IMR-90 (cell line): ENCODE measurements around the gene TMEM213. TPM values are rescaled to one million over a fixed set of nuclear protein-coding genes. Genes with fewer than 3 reads are reported as not detected.

Experiments used
- ATAC-seq: fragments of 200-7000 bp; cut with Tn5 transposase; 2 replicates; pipeline ENCODE4 v1.9.1; 2020; ENCODE audit warnings: low read depth, mild to moderate bottlenecking, moderate library complexity
- BruUV-seq: library from RNA; stranded (reverse); fragments of 400-500 nt; replicated peaks from 2 replicates; lab custom pipeline; 2021; lab: Mats Ljungman, UMichigan
- CTCF ChIA-PET: fragments of 300-600 bp; formaldehyde crosslinking; extraction: SDS; loops from one replicate; lab custom pipeline; 2021; ENCODE audit warnings: antibody characterized with exemption; lab: Yijun Ruan, JAX
- POLR2A ChIA-PET: fragments of 300-600 bp; sonication (Branson Sonifier 250); formaldehyde crosslinking; loops from one replicate; lab custom pipeline; 2022; ENCODE audit warnings: antibody characterized with exemption; ENCODE audit not compliant: unreplicated experiment; lab: Charles Lee
- DNase-seq: peaks from one replicate; pipeline ENCODE4 v3.0.0; 2013
- H2AFZ ChIP-seq: replicated peaks from 2 replicates; pipeline ENCODE3; 2013; ENCODE audit warnings: low read length, mild to moderate bottlenecking; ENCODE audit not compliant: poor library complexity
- H2AK5ac ChIP-seq: 2 replicates; pipeline ENCODE4 v1.6.1; 2013; ENCODE audit warnings: low read depth, low read length, inconsistent platforms
- H2AK9ac ChIP-seq: replicated peaks from 2 replicates; pipeline ENCODE3; 2013; ENCODE audit warnings: mild to moderate bottlenecking, low read depth, low read length, moderate library complexity; ENCODE audit not compliant: poor library complexity
- H2BK120ac ChIP-seq: 2 replicates; pipeline ENCODE4 v1.6.1; 2013; ENCODE audit warnings: low read depth, low read length, inconsistent platforms
- H2BK15ac ChIP-seq: 3 replicates; pipeline ENCODE4 v1.6.1; 2013; ENCODE audit warnings: low read depth, low read length, inconsistent platforms
- H2BK20ac ChIP-seq: 2 replicates; pipeline ENCODE4 v1.6.1; 2013; ENCODE audit warnings: low read depth, mild to moderate bottlenecking, inconsistent platforms, low read length, moderate library complexity
- H2BK5ac ChIP-seq: 2 replicates; pipeline ENCODE4 v1.6.1; 2013; ENCODE audit warnings: mild to moderate bottlenecking, low read depth, low read length, inconsistent platforms; ENCODE audit not compliant: poor library complexity, severe bottlenecking
- H3K14ac ChIP-seq: replicated peaks from 2 replicates; pipeline ENCODE4 v1.6.1; 2013; ENCODE audit warnings: low read depth, low read length, inconsistent platforms
- H3K18ac ChIP-seq: 2 replicates; pipeline ENCODE4 v1.6.1; 2013; ENCODE audit warnings: low read depth, low read length, control low read depth
- H3K23ac ChIP-seq: 2 replicates; pipeline ENCODE4 v1.6.1; 2013; ENCODE audit warnings: low read depth, low read length, inconsistent platforms
- H3K27ac ChIP-seq: 2 replicates; pipeline ENCODE4 v1.5.1; 2013; ENCODE audit warnings: mild to moderate bottlenecking, control low read depth, low read length; ENCODE audit not compliant: insufficient read depth
- H3K27me3 ChIP-seq: 2 replicates; pipeline ENCODE4 v1.6.1; 2013; ENCODE audit warnings: low read length; ENCODE audit not compliant: control insufficient read depth, insufficient read depth
- H3K36me3 ChIP-seq: 2 replicates; pipeline ENCODE4 v1.6.1; 2013; ENCODE audit warnings: low read length, mixed read lengths; ENCODE audit not compliant: control insufficient read depth, insufficient read depth
- H3K4ac ChIP-seq: 2 replicates; pipeline ENCODE4 v1.6.1; 2013; ENCODE audit warnings: low read depth, low read length, inconsistent platforms
- H3K4me1 ChIP-seq: 2 replicates; pipeline ENCODE4 v1.6.1; 2013; ENCODE audit warnings: low read length, mixed read lengths; ENCODE audit not compliant: control insufficient read depth, insufficient read depth
- H3K4me2 ChIP-seq: 2 replicates; pipeline ENCODE4 v1.6.1; 2013; ENCODE audit warnings: low read depth, mild to moderate bottlenecking, control low read depth, low read length, moderate library complexity
- H3K4me3 ChIP-seq: 2 replicates; pipeline ENCODE4 v1.5.1; 2013; ENCODE audit warnings: low read depth, mild to moderate bottlenecking, control low read depth, low read length, moderate library complexity; ENCODE audit not compliant: insufficient read depth
- H3K56ac ChIP-seq: 2 replicates; pipeline ENCODE4 v1.6.1; 2013; ENCODE audit warnings: low read length, inconsistent platforms; ENCODE audit not compliant: insufficient read depth; ENCODE audit errors: extremely low read depth
- H3K79me1 ChIP-seq, 2 experiments: 2 replicates each; pipeline ENCODE4 v1.6.1; 2013; ENCODE audit warnings: low read length in 2 of 2, inconsistent platforms in 1 of 2, low read depth in 1 of 2
- H3K9ac ChIP-seq: 2 replicates; pipeline ENCODE4 v1.6.1; 2013; ENCODE audit warnings: low read depth, low read length, control low read depth
- H3K9me1 ChIP-seq: 2 replicates; pipeline ENCODE4 v1.6.1; 2013; ENCODE audit warnings: low read length, inconsistent platforms; ENCODE audit not compliant: insufficient read depth
- H3K9me3 ChIP-seq: 2 replicates; pipeline ENCODE4 v1.6.1; 2013; ENCODE audit warnings: low read length; ENCODE audit not compliant: control insufficient read depth, insufficient read depth
- H4K20me1 ChIP-seq: 2 replicates; pipeline ENCODE4 v1.6.1; 2013; ENCODE audit warnings: low read length, inconsistent platforms; ENCODE audit not compliant: insufficient read depth
- H4K5ac ChIP-seq: 2 replicates; pipeline ENCODE4 v1.6.1; 2013; ENCODE audit warnings: mild to moderate bottlenecking, low read depth, low read length, control low read depth
- H4K8ac ChIP-seq, 2 experiments: 2 replicates each; pipeline ENCODE4 v1.6.1; 2013; ENCODE audit warnings: low read depth in 2 of 2, low read length in 2 of 2, control low read depth in 1 of 2, inconsistent platforms in 1 of 2
- H4K91ac ChIP-seq: 2 replicates; pipeline ENCODE4 v1.6.1; 2013; ENCODE audit warnings: low read depth, low read length, inconsistent platforms; ENCODE audit not compliant: insufficient read depth
- BHLHE40 ChIP-seq: fragments of 150-350 bp; IDR thresholded peaks from 2 replicates; pipeline ENCODE4 v1.6.1; 2016; ENCODE audit warnings: mild to moderate bottlenecking, low read depth, low read length
- CEBPB ChIP-seq: IDR thresholded peaks from 2 replicates; pipeline ENCODE4 v1.6.1; 2012; ENCODE audit warnings: low read depth, low read length, improper control_type of control experiment
- ELK1 ChIP-seq: fragments of 150-350 bp; IDR thresholded peaks from 2 replicates; pipeline ENCODE4 v1.6.1; 2016; ENCODE audit warnings: low read depth, mild to moderate bottlenecking, low read length, moderate library complexity, borderline replicate concordance
- FOS ChIP-seq: fragments of 150-350 bp; IDR thresholded peaks from 2 replicates; pipeline ENCODE4 v1.6.1; 2016; ENCODE audit warnings: low read depth, low read length
- MAFK ChIP-seq: IDR thresholded peaks from 2 replicates; pipeline ENCODE4 v1.6.1; 2012; ENCODE audit warnings: low read depth, low read length, improper control_type of control experiment
- MAZ ChIP-seq: IDR thresholded peaks from 2 replicates; pipeline ENCODE4 v1.6.1; 2012; ENCODE audit warnings: low read depth, mild to moderate bottlenecking, low read length, improper control_type of control experiment, moderate library complexity, borderline replicate concordance
- NFE2L2 ChIP-seq: fragments of 150-350 bp; IDR thresholded peaks from 2 replicates; pipeline ENCODE4 v1.6.1; 2016; ENCODE audit warnings: low read depth, mild to moderate bottlenecking, low read length
- POLR2A ChIP-seq: IDR thresholded peaks from 2 replicates; pipeline ENCODE4 v1.6.1; 2012; ENCODE audit warnings: mild to moderate bottlenecking, low read depth, low read length
- RCOR1 ChIP-seq: IDR thresholded peaks from 2 replicates; pipeline ENCODE4 v1.6.1; 2012; ENCODE audit warnings: mild to moderate bottlenecking, low read length, improper control_type of control experiment; ENCODE audit not compliant: insufficient replicate concordance
- RFX5 ChIP-seq: IDR thresholded peaks from 2 replicates; pipeline ENCODE4 v1.8.0; 2012; ENCODE audit warnings: low read depth, mild to moderate bottlenecking, low read length, moderate library complexity
- SMC3 ChIP-seq: fragments of 150-350 bp; IDR thresholded peaks from 2 replicates; pipeline ENCODE4 v1.6.1; 2016; ENCODE audit warnings: low read depth, mild to moderate bottlenecking, antibody characterized with exemption, low read length, moderate library complexity
- WGBS, 2 experiments: methylation state at CpG; one replicate each; pipeline versions ENCODE4 v1.1.5 to v1.1.7; 2013; ENCODE audit warnings: missing lambda C conversion rate in 2 of 2; ENCODE audit not compliant: insufficient read length in 1 of 2; ENCODE audit errors: extremely low coverage in 2 of 2; 5-methylcytosine and 5-hydroxymethylcytosine counted together
- dilution Hi-C: fragments of 300-500 bp; cut with HindIII; formaldehyde crosslinking; loops from one replicate; pipeline ENCODE4 v1.14.3; 2018; ENCODE audit warnings: low sequenced_read_pairs; ENCODE audit not compliant: unreplicated experiment
- in situ Hi-C: fragments of 300-500 bp; cut with MboI; formaldehyde crosslinking; loops from 3 replicates; pipeline ENCODE4 v1.14.3; 2019; ENCODE audit warnings: low sequenced_read_pairs, inconsistent platforms, mixed read lengths
- intact Hi-C: fragments of 100-400 bp; cut with micrococcal nuclease; formaldehyde crosslinking; loops from 2 replicates; pipeline ENCODE4 v1.10.0; 2022
- polyA plus RNA-seq, 3 experiments: library from polyadenylated mRNA; depleted of rRNA; stranded (reverse); fragments of >200 nt; gene quantifications; 2 replicates each; pipeline ENCODE4 v1.2.3, GENCODE V29; 2012; ENCODE audit warnings: low replicate concordance in 1 of 3
- total RNA-seq: library from RNA; depleted of rRNA; stranded (reverse); fragments of >200 nt; gene quantifications from 2 replicates; pipeline ENCODE4 v1.2.3, GENCODE V29; 2012
- TF ChIP-seq, protein P1 (sequence below): conservative IDR thresholded peaks from 2 replicates; pipeline ENCODE4 v1.5.1; 2012; ENCODE audit warnings: mild to moderate bottlenecking, low read depth, low read length, improper control_type of control experiment

Gene TMEM213
- total and polyA plus RNA-seq, 2 of the 4 experiments (the other 2 are of a cell fraction) = not detected

DNA sequence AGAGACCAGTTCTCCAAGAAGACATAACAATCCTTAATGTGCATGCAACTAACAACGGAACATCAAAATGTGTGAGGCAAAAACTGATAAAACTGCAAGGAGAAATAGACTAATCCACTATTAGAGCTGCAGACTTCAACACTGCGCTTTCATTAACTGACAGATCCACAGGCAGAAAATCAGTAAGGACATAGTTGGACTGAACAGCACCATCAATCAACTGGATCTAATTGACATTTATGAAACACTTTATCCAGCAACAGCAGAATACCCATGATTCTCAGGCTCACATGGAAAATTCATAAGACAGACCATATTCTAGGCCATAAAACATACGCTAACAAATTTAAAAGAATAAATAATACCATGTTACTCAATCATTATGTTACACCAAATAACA, 21.8 kb downstream of the TMEM213 start:
- Histone ChIP-seq H4K91ac (no peak overlapping the region), H4K20me1 (no peaks in the 10 kb centered on the region), H2AK5ac (no peak overlapping the region), H3K18ac (no peak overlapping the region), H3K27ac (no peak overlapping the region), H3K4me3 (no peak overlapping the region), H3K14ac (no peak overlapping the region), H2AK9ac (no peak overlapping the region), H2BK20ac (no peak overlapping the region), H3K4me1 (no peaks in the 10 kb centered on the region), H4K8ac (no peak overlapping the region), H3K56ac (no peak overlapping the region), H3K9me1 (no peaks in the 10 kb centered on the region), H2BK15ac (no peak overlapping the region), H3K27me3 (no peaks in the 10 kb centered on the region), H3K9me3 (no peaks in the 10 kb centered on the region), H2BK120ac (no peak overlapping the region), H3K4me2 (no peak overlapping the region), H4K5ac (no peak overlapping the region), H3K4ac (no peak overlapping the region), H3K36me3 (no peaks in the 10 kb centered on the region), H2BK5ac (no peak overlapping the region), H3K79me1 (no peaks in the 10 kb centered on the region), H3K23ac (no peak overlapping the region), H2AFZ (no peak overlapping the region), H3K9ac (no peak overlapping the region)
- ChIA-PET POLR2A (no interaction called here), CTCF (interaction anchor here (0.6 kb wide), 1 partner anchor 27 kb away, joined by 7 read pairs; no protein-coding TSS in a partner anchor)
- BruUV-seq = no TSS peak
- no peak for TF ChIP-seq FOS
- TF ChIP-seq SMC3 = no peak
- TF ChIP-seq ELK1 = no peak
- TF ChIP-seq RFX5 = no peak
- TF ChIP-seq NFE2L2 = no peak
- no peak for TF ChIP-seq RCOR1
- TF ChIP-seq POLR2A = no peak
- TF ChIP-seq, protein P1, sequence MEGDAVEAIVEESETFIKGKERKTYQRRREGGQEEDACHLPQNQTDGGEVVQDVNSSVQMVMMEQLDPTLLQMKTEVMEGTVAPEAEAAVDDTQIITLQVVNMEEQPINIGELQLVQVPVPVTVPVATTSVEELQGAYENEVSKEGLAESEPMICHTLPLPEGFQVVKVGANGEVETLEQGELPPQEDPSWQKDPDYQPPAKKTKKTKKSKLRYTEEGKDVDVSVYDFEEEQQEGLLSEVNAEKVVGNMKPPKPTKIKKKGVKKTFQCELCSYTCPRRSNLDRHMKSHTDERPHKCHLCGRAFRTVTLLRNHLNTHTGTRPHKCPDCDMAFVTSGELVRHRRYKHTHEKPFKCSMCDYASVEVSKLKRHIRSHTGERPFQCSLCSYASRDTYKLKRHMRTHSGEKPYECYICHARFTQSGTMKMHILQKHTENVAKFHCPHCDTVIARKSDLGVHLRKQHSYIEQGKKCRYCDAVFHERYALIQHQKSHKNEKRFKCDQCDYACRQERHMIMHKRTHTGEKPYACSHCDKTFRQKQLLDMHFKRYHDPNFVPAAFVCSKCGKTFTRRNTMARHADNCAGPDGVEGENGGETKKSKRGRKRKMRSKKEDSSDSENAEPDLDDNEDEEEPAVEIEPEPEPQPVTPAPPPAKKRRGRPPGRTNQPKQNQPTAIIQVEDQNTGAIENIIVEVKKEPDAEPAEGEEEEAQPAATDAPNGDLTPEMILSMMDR = no peak
- no peak for TF ChIP-seq MAFK
- TF ChIP-seq CEBPB = no peak
- no peak for TF ChIP-seq MAZ
- TF ChIP-seq BHLHE40 = no peak
- intact Hi-C loops (no loop called here), dilution Hi-C loops (no loop called here), in situ Hi-C loops (no loop called here)
- no peak for DNase-seq
- no peak for ATAC-seq
- WGBS, 2 experiments = 50% methylated on average over 1 of the region's 3 CpGs; no CpG with 5 or more reads in 1 of the 2 experiments
